ENCODE measurements around the gene RAB7B.

RAB7B gene

GRCh38 chr1:206022766-206023165 is 19.6 kb upstream of the RAB7B start:
- DNase-seq (ENCODE audit: low read depth in 3 of 3): no peak

- no peak for DNase-seq (ENCODE audit: low read depth in 3 of 3)
Measured at GRCh38 chr1:206021626-206022365, 18.6 kb upstream of the RAB7B start.

GRCh38 chr1:206021008-206021625 is 17.9 kb upstream of the RAB7B start:
- DNase-seq (ENCODE audit: low read depth in 3 of 3): no peak

DNA sequence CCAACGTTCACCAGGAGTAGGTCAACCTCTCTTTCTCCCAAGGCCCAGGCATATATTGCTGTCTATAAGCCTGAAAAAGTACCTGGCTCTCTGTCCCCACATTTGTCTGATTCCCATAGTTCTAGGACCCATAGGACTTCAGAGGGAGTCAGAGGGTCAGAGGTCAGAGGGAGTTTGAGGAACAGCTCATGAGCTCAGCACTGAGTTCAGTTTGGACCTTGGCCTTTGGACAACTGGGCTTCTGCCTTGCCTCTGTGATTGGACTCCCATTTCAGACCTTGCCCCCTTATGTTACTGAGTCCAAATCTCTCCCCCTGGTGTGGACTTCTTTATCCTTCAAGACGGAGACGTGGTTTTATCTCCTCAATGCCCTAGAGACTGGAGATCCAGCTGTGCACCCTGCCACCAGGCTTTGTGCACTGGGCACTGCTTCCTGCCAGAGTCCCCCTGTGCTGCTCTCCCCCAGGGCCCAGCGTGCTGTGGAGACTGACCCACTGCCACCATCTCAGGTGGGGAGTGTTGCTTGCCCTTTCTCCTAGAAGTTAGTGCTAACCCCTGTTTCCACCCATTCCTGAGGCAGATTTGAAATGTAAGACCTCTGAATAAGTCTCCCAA is 17.3 kb upstream of the RAB7B start:
- DNase-seq (ENCODE audit: low read depth in 3 of 3): no peak

GRCh38 chr1:206015071-206015470 is 11.9 kb upstream of the RAB7B start:
- DNase-seq (ENCODE audit: low read depth in 3 of 3): no peak

DNA sequence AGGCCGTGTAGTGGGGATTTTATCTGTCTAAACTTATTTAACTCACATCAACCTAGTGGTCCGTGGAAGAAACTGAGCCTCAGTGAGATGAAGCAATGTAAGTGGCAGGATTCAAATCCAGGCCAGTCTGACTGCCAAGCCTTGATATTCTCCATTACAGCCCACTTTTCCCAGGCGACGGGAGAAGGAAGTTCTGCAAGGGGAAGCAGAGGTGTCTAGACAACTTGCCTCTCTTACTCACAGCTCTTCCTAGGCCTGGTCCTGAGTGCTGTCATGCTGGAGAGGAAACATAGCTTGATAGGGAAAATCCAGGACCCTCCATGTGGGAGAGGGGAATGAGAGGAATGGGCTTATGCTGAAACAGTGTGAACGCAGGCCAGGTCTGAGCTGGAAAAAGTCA is 11.4 kb upstream of the RAB7B start:
- DNase-seq (ENCODE audit: low read depth in 3 of 3): no peak

- DNase-seq (ENCODE audit: low read depth in 3 of 3): no peak
Measured at GRCh38 chr1:206013026-206013795, 10.0 kb upstream of the RAB7B start.

DNA sequence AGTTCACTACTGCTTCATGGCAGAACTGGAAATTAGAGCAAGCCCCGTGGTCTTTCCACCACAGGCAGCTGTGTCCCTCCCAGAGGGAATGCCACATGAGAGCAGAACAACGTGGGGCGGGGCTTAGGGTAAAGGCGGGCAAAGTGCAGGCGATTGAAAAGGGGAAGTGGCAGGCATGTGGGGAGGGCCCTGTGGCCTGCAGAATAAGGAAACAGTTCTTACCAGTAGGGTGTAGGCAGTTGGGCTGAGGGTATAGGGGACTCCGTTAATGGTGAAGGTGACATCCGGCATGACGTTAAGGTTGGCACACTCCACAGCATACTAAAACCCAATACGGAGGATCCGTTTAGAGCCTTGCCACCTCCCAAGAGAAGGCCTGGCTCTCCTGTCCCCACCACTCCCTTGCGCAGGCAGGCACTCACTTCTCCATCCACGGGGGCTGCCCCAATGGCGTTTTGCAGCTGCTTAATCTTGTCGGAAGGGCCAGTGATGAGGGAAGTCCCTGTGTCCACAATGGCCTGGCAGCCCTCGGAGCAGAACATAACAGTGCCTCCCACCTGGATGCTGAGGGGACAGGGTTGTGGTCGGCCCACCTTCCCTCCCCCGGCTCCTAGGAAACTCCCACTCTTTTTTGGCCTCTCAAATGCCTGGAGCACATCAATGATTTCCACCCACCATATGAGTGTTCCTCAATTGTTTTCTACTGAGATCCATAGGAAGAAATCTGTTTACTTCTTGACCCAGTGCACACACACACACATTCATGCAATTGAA is 9.1 kb upstream of the RAB7B start:
- no peak for DNase-seq (ENCODE audit: low read depth in 3 of 3)

- DNase-seq (ENCODE audit: low read depth in 3 of 3): no peak
Measured at GRCh38 chr1:206011057-206011456, 7.9 kb upstream of the RAB7B start.

DNA sequence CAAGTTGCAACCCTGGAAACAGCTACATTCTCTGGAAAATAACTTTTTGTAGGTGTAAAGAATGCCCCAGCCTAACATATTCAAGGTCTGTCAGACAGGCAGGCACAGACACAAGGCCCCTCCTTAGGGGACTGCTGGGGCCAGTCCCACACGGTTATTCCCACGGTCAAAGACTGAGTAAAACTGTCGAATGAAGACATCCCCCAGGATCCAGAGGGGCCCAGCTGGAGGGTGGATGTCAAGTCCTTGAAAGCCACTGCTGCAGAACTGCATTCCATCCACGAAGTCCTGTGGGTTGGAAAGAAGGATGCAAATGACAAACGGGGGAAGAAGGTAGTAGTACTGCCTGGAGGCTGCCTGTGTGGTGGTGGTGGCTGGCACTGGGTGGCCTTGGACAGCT is 6.9 kb upstream of the RAB7B start:
- no peak for DNase-seq (ENCODE audit: low read depth in 3 of 3)

DNA sequence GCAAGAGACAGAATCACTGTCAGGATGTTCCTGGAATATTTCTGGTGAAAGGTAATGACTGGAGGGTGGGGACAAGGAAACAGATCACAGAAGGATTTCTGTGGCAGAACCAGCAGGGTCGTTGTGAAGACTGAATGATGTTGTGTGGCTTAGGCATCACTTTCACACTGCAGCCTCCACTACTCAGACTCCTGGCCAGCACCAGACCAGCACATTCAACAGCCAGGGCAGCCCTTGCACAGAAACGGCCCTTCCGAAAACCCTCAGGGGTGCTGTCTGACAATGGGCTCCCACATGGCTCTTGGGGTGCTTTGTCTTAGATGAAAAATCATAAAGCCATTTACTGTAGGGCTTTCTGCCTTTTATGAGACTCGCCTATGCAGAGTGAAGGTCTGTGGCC is 3.8 kb upstream of the RAB7B start:
- no peak for DNase-seq (ENCODE audit: low read depth in 3 of 3)

- no peak for DNase-seq (ENCODE audit: low read depth in 3 of 3)
Measured at GRCh38 chr1:206005778-206006180, 2.6 kb upstream of the RAB7B start.

DNA sequence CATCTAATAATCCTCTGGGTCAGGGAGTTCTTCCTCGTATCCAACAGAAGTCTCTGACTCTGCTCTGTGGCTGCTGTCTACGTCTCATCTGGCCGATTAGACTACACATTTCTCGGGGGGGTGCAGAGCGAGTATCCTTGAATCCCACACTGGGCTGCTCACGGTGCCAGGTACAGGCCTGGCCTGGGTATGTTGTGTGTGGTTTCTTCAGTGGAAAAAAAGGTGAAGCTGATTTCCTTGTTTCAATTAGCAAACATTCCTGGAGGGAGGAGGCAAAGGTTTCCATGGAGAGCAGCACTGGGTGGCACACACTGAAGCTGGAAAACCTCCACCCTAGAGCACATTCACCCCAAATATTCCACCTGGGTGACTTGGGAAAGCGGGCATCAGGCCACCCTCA is 2.0 kb upstream of the RAB7B start:
- DNase-seq (ENCODE audit: low read depth in 3 of 3): no peak

GRCh38 chr1:206004826-206005225 is 1.6 kb upstream of the RAB7B start:
- DNase-seq (ENCODE audit: low read depth in 3 of 3): no peak

DNA sequence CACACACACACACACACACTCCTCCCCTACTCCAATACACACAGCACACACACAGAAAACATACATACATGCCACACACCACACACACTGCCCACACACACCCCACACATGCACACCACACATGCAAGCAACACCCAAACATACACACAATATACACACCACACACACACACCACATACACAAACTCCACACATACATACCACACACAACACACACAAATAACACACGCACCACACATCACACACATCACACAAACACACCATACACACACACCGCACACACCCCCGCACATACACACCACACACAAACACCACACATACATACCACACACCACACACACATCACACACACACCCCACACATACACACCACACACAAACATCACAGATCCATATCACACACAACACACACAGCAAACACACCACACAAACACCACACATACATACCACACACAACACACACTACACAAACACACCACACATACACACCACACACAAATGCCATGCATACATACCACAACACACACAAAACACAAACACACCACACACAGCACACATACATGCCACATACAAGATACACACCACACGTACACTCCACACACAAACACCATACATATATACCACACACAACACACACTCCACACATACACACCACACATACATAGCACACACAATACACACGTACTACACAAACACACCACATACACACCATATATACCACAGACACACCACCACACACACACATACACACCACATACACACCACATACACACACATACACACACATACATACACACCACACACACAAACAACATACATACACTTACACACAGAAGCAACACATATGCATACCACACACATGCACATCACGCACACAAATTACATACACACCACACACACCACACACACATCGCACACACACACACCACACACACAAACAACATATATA is 932 bp upstream of the RAB7B start:
- no peak for DNase-seq (ENCODE audit: low read depth in 3 of 3)

GRCh38 chr1:206002160-206002559 is 1.0 kb downstream of the RAB7B start:
- no peak for DNase-seq (ENCODE audit: low read depth in 3 of 3)

DNA sequence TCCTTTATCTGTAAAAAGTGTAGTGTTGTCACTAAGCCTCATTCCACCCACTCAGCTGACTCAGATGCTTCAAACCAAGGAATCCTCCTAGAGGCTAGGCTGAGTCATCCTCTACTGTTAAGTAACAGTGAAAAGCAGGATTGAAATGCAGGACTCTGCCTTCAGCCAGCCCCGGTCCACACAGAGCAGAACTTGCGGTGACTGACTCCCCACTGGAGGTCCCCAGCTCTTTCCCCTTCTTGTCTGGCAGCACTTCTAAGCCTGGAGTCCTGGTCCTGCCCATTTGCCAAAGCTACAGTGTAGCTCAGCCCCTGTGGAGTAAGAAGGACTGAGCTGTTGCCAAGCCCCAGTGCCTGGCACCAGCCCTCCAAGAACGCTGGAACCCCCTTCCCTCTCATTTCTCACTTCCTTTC is 1.7 kb downstream of the RAB7B start:
- DNase-seq (ENCODE audit: low read depth in 3 of 3): no peak

- DNase-seq (ENCODE audit: low read depth in 3 of 3): no peak
Measured at GRCh38 chr1:206000641-206001339, 2.4 kb downstream of the RAB7B start.

DNA sequence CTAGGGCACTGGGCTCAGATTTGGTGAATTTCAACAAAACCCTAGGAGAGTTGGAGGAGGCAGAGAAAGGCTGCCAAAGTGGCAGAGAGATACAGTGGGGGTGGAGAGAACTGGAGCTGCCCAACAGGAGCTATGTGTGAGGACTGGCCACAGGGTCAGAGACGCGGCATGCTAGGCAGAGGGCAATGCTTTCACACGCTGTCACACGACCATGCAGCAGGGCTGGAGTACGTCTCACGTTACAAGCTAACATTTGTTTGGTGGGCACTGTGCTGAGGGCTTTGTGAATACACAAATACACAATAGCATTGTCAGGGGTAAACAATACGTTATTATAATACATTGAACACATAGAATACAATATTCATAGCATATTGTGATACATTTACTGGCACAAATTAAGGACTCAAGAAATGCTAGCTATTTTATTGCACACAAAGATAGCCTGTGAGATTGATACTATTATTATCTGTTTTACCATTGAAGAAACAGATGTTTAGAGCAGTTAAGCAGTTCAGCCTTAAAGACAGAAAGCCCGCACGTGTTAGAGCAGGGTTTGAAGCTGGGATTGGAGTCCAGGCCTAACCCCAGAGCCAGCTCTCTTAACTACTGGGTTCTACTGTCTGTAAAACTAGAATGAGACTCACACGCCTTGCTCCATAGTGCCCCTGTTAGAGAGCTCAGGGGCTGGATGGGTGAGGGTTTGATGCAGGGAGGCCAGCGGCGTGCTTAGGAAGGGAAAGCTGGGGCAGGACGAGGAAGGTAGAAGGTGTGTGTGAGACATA is 4.5 kb downstream of the RAB7B start:
- no peak for DNase-seq (ENCODE audit: low read depth in 3 of 3)
